GM23338 (cell line): ENCODE results near the gene PGAP3. TPM values are rescaled to one million over a fixed set of nuclear protein-coding genes. Genes with fewer than 3 reads are reported as not detected.

Source experiments
- ATAC-seq: fragments of 200-7000 bp; cut with Tn5 transposase; 3 replicates; pipeline ENCODE4 v1.9.1; 2020
- DNase-seq: peaks from one replicate; pipeline ENCODE4 v3.0.0-alpha.2; 2015; ENCODE audit warnings: low spot score
- H2AFZ ChIP-seq: fragments of 200-600 bp; sonication (generic); 2 replicates; pipeline ENCODE4 v1.8.0; 2016; ENCODE audit warnings: antibody characterized with exemption, mild to moderate bottlenecking, moderate library complexity
- H3F3A ChIP-seq: fragments of 200-600 bp; sonication (generic); replicated peaks from 2 replicates; pipeline ENCODE4 v1.8.0; 2017; ENCODE audit warnings: antibody characterized with exemption, mixed run types, low read depth
- H3K27ac ChIP-seq: fragments of 200-600 bp; sonication (generic); 2 replicates; pipeline ENCODE4 v1.6.1; 2016; ENCODE audit warnings: low read depth
- H3K27me3 ChIP-seq: fragments of 200-600 bp; sonication (generic); 2 replicates; pipeline ENCODE4 v1.8.0; 2016; ENCODE audit warnings: mild to moderate bottlenecking, mixed run types, moderate library complexity; ENCODE audit not compliant: insufficient read depth
- H3K36me3 ChIP-seq: fragments of 200-600 bp; sonication (generic); 2 replicates; pipeline ENCODE4 v1.8.0; 2016; ENCODE audit warnings: mild to moderate bottlenecking; ENCODE audit not compliant: insufficient read depth
- H3K4me1 ChIP-seq: fragments of 200-600 bp; sonication (generic); 2 replicates; pipeline ENCODE4 v1.8.0; 2016; ENCODE audit warnings: mild to moderate bottlenecking, moderate library complexity; ENCODE audit not compliant: insufficient read depth
- H3K4me2 ChIP-seq: fragments of 200-600 bp; sonication (generic); 2 replicates; pipeline ENCODE4 v1.7.1; 2017; ENCODE audit warnings: mixed run types
- H3K4me3 ChIP-seq: fragments of 200-600 bp; sonication (generic); 2 replicates; pipeline ENCODE4 v1.6.1; 2016; ENCODE audit warnings: mixed run types
- H3K79me2 ChIP-seq: fragments of 200-600 bp; sonication (generic); replicated peaks from 2 replicates; pipeline ENCODE4 v1.8.0; 2017; ENCODE audit warnings: mild to moderate bottlenecking; ENCODE audit not compliant: insufficient read depth
- H3K9me2 ChIP-seq: fragments of 200-600 bp; sonication (generic); 2 replicates; pipeline ENCODE4 v1.8.0; 2017; ENCODE audit not compliant: insufficient read depth
- H4K20me1 ChIP-seq: fragments of 200-600 bp; sonication (generic); replicated peaks from 2 replicates; pipeline ENCODE4 v1.8.0; 2017; ENCODE audit warnings: mild to moderate bottlenecking; ENCODE audit not compliant: insufficient read depth
- H3K27ac Mint-ChIP-seq: 2 replicates; pipeline ENCODE4 v1.8.0; 2020; ENCODE audit warnings: inconsistent platforms, mild to moderate bottlenecking, moderate library complexity, mixed read lengths
- H3K27me3 Mint-ChIP-seq: 3 replicates; pipeline ENCODE4 v1.8.0; 2022; ENCODE audit warnings: low read depth, mild to moderate bottlenecking, moderate library complexity, mixed read lengths, inconsistent platforms; ENCODE audit not compliant: insufficient read depth, poor library complexity
- H3K36me3 Mint-ChIP-seq: 3 replicates; pipeline ENCODE4 v1.8.0; 2021; ENCODE audit warnings: low read depth, mild to moderate bottlenecking, inconsistent platforms, moderate library complexity, mixed read lengths
- H3K4me1 Mint-ChIP-seq: 3 replicates; pipeline ENCODE4 v1.8.0; 2020; ENCODE audit warnings: mild to moderate bottlenecking, inconsistent platforms, mixed read lengths
- H3K4me3 Mint-ChIP-seq: 3 replicates; pipeline ENCODE4 v1.8.0; 2021; ENCODE audit warnings: moderate library complexity, mild to moderate bottlenecking, inconsistent platforms, mixed read lengths
- H3K9me3 Mint-ChIP-seq: 3 replicates; pipeline ENCODE4 v1.8.0; 2020; ENCODE audit warnings: moderate library complexity, mild to moderate bottlenecking, inconsistent platforms, mixed read lengths
- CREB1 ChIP-seq: fragments of 250-450 bp; sonication (Bioruptor Pico); IDR thresholded peaks from 2 replicates; pipeline ENCODE4 v1.5.0; 2020; ENCODE audit warnings: low read depth, mild to moderate bottlenecking, moderate library complexity
- EZH2phosphoT487 ChIP-seq: fragments of 200-600 bp; sonication (generic); IDR thresholded peaks from one replicate; pipeline ENCODE4 v1.8.1; 2018; ENCODE audit warnings: antibody characterized with exemption; ENCODE audit not compliant: unreplicated experiment
- POLR2AphosphoS5 ChIP-seq: IDR thresholded peaks from 2 replicates; pipeline ENCODE4 v1.6.1; 2016; ENCODE audit warnings: antibody characterized with exemption, low read depth
- ZNF462 ChIP-seq: fragments of 250-450 bp; sonication (Bioruptor Pico); IDR thresholded peaks from 2 replicates; pipeline ENCODE4 v1.5.0; 2020; ENCODE audit warnings: mild to moderate bottlenecking, moderate library complexity
- polyA plus RNA-seq: library from polyadenylated mRNA; unstranded; fragments of >200 nt; fragmentation: Nextera tagmentation; extraction: Ambion mirVana; gene quantifications from 2 replicates; pipeline ENCODE4 v1.2.1, GENCODE V29; 2016
- total RNA-seq: library from RNA; depleted of rRNA; stranded (reverse); fragments of >200 nt; shearing (Covaris generic); gene quantifications from 2 replicates; pipeline ENCODE4 v1.2.3, GENCODE V29; 2014
- TF ChIP-seq, protein P1 (sequence below): IDR thresholded peaks from 2 replicates; pipeline ENCODE4 v1.6.1; 2016; ENCODE audit warnings: antibody characterized with exemption

PGAP3 gene
- total and polyA plus RNA-seq, 2 experiments from 2014 or later, result 7.0 to 10.7 TPM

DNA sequence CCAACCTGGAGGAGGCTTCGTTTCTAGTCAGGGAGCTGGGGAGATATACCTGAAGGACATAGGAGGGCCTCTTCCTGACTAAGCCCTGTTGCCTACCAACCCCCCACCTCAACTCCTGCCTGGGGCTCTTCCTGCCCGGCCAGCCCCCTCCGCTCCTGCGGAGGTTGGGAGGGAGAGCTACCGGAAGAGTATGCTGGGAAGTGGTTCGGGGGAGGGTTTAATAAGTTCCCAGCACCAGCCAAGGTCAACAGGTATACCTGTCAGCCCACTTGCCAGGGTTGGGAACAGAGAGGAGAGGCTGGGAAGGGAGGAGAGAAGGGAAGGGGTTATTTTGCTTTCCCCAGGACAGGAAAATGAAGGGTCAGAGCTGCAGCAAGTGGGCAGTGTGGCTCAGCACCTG lies 56.5 kb downstream of the PGAP3 start:
- Histone ChIP-seq H3K79me2 (no peaks in the 10 kb centered on the region), H3K27ac (peak overlapping the region; percentile 32), H4K20me1 (no peaks in the 10 kb centered on the region), H3K4me3 (peak overlapping the region; percentile 49), H3K9me2 (no peaks in the 10 kb centered on the region), H3K4me2 (peak overlapping the region; percentile 95), H3F3A (peaks cover 11% of the 10 kb centered on the region; the same call in 1 of the 2 replicates), H3K36me3 (no peaks in the 10 kb centered on the region), H2AFZ (0 out of 2 replicates have a peak overlapping the region, but pooled peaks have one; percentile 11), H3K27me3 (peaks cover 30% of the 10 kb centered on the region), H3K4me1 (peaks cover 73% of the 10 kb centered on the region)
- Mint-ChIP-seq H3K27ac (peak overlapping the region; percentile 37), H3K4me3 (peak overlapping the region; percentile 35), H3K9me3 (no peaks in the 10 kb centered on the region; the same call in 2 of the 3 replicates), H3K36me3 (0 out of 3 replicates have a peak, but pooled peaks cover 2% of the 10 kb centered on the region), H3K27me3 (peaks cover 39% of the 10 kb centered on the region), H3K4me1 (peaks cover 73% of the 10 kb centered on the region)
- ATAC-seq (peak; percentile 27), DNase-seq (peak; percentile 84)
- TF ChIP-seq CREB1 (no peak), ZNF462 (CRISPR knock-in tag) (peak; percentile 74; the same call in 1 of the 2 replicates), POLR2AphosphoS5 (peak; percentile 39; the same call in 1 of the 2 replicates), EZH2phosphoT487 (no peak)
- TF ChIP-seq, protein P1, sequence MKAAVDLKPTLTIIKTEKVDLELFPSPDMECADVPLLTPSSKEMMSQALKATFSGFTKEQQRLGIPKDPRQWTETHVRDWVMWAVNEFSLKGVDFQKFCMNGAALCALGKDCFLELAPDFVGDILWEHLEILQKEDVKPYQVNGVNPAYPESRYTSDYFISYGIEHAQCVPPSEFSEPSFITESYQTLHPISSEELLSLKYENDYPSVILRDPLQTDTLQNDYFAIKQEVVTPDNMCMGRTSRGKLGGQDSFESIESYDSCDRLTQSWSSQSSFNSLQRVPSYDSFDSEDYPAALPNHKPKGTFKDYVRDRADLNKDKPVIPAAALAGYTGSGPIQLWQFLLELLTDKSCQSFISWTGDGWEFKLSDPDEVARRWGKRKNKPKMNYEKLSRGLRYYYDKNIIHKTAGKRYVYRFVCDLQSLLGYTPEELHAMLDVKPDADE, result peak; percentile 56
